Measurements from ENCODE around the gene VPS41.

Gene VPS41

GRCh38 chr7:38905056-38905759 lies 3.8 kb downstream of the VPS41 start:
- no peak for DNase-seq

GRCh38 chr7:38903057-38903456 lies 5.9 kb downstream of the VPS41 start:
- no peak for DNase-seq

- DNase-seq, result no peak
These were observed 6.5 kb downstream of the VPS41 start for GRCh38 chr7:38902449-38902848.

GRCh38 chr7:38893061-38893460 lies 15.9 kb downstream of the VPS41 start:
- no peak for DNase-seq

- DNase-seq, result no peak
These were observed 18.4 kb downstream of the VPS41 start for GRCh38 chr7:38890597-38890996.

- DNase-seq, result no peak
These were observed 19.0 kb downstream of the VPS41 start for GRCh38 chr7:38889872-38890432.

GRCh38 chr7:38889079-38889478 lies 19.9 kb downstream of the VPS41 start:
- no peak for DNase-seq

- DNase-seq, result no peak
These were observed 22.7 kb downstream of the VPS41 start for GRCh38 chr7:38886265-38886664.

- DNase-seq, result no peak
These were observed 25.3 kb downstream of the VPS41 start for GRCh38 chr7:38883706-38884105.

- no peak for DNase-seq
These were observed 26.9 kb downstream of the VPS41 start for GRCh38 chr7:38881947-38882684.

GRCh38 chr7:38881015-38881414 lies 28.0 kb downstream of the VPS41 start:
- DNase-seq, result peak in 1 of 14 donors; percentile 24

- DNase-seq, result no peak
These were observed 28.5 kb downstream of the VPS41 start for GRCh38 chr7:38880454-38880853.

GRCh38 chr7:38880035-38880434 lies 29.0 kb downstream of the VPS41 start:
- DNase-seq, result no peak

GRCh38 chr7:38878694-38879457 lies 30.1 kb downstream of the VPS41 start:
- no peak for DNase-seq

GRCh38 chr7:38873433-38873832 lies 35.6 kb downstream of the VPS41 start:
- no peak for DNase-seq

- no peak for DNase-seq
These were observed 36.8 kb downstream of the VPS41 start for GRCh38 chr7:38872202-38872601.

- DNase-seq, result no peak
These were observed 38.8 kb downstream of the VPS41 start for GRCh38 chr7:38870147-38870546.

GRCh38 chr7:38863601-38864291 lies 45.2 kb downstream of the VPS41 start:
- no peak for DNase-seq

GRCh38 chr7:38862666-38863065 lies 46.3 kb downstream of the VPS41 start:
- no peak for DNase-seq

- no peak for DNase-seq
These were observed 50.6 kb downstream of the VPS41 start for GRCh38 chr7:38858259-38858884.

- DNase-seq, result no peak
These were observed 53.1 kb downstream of the VPS41 start for GRCh38 chr7:38855867-38856266.

GRCh38 chr7:38855386-38855785 lies 53.6 kb downstream of the VPS41 start:
- no peak for DNase-seq

Data from C1 segment of cervical spinal cord (tissue), 14 donors.